ENCODE measurements around the gene LRG1. TPM values are rescaled to one million over a fixed set of nuclear protein-coding genes. Genes with fewer than 3 reads are reported as not detected.

The LRG1 gene
- total and polyA plus RNA-seq, 10 of the 15 experiments (the other 5 are each of a cell fraction or from before 2014, with no cell fraction given) = 0.29 to 4.7 (median 0.58) TPM

DNA sequence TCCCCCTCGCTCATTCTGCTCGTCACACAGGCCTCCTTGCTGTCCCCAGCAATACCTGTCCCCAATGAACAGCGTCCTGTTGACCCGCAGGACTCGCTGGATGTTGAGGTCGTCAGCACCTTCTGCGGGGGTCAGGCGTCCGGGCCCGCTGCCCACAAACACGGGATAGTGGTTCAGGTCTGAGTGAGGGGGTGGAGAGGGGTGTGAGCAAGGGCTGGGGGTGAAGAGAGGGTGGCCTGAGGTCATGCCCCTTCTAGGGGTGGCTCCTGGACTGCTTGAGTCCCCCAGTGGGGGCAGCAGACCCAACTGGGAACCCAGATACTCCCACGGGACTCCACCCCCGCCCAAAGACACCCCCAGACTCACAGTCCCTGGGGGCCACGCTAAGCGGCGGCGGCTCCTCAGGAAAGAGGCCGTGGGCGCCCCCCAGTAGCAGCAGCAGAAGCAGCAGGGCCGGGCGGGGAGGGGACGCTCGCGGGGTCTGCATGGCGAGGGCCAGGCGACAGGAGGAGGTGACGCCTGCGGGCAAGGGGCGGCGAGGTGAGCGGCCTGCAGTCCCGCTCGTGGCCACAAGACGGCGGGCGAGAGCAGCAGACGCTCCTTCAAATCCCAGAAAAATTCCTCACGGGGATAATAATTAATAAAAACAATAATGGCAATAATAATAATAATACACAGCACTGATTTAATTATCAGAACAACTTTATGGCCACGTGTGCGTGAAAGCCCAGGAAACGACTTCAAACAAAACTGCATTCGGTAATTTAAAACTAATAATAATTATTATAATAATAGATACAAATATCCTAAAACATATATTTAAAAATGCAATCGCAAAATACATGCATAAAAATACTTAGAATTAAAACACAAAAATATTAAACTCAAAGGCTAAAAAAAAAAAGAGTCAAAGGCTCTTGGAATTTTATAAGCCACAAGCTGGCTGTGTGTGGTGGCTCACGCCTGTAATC is 18.4 kb upstream of the LRG1 start:
- no peak for TF ChIP-seq NFIC (IDR thresholded peaks at IDR 0.05; ENCODE audit: low read depth, low read length)
- 0 out of 2 replicates have a peak, but pooled peaks have one; percentile 22 for TF ChIP-seq IKZF1 (conservative IDR thresholded peaks at IDR 0.05)
- peak; percentile 58 for TF ChIP-seq SMC3 (IDR thresholded peaks at IDR 0.05; ENCODE audit: borderline replicate concordance, low read length)
- no peak for TF ChIP-seq ZBED1 (IDR thresholded peaks at IDR 0.05; ENCODE audit: borderline replicate concordance)
- TF ChIP-seq NR2C1 (IDR thresholded peaks at IDR 0.05) = no peak
- peak; percentile 53; the same call in 1 of the 2 replicates for TF ChIP-seq YY1 (IDR thresholded peaks at IDR 0.05; ENCODE audit: low read depth, low read length)
- peak; percentile 18 for TF ChIP-seq SP1 (IDR thresholded peaks at IDR 0.05; ENCODE audit: low read depth, low read length)
- TF ChIP-seq RAD21 (IDR thresholded peaks at IDR 0.05; ENCODE audit: insufficient read depth, low read depth, low read length) = peak; percentile 40; the same call in 1 of the 2 replicates
- TF ChIP-seq, protein P1, sequence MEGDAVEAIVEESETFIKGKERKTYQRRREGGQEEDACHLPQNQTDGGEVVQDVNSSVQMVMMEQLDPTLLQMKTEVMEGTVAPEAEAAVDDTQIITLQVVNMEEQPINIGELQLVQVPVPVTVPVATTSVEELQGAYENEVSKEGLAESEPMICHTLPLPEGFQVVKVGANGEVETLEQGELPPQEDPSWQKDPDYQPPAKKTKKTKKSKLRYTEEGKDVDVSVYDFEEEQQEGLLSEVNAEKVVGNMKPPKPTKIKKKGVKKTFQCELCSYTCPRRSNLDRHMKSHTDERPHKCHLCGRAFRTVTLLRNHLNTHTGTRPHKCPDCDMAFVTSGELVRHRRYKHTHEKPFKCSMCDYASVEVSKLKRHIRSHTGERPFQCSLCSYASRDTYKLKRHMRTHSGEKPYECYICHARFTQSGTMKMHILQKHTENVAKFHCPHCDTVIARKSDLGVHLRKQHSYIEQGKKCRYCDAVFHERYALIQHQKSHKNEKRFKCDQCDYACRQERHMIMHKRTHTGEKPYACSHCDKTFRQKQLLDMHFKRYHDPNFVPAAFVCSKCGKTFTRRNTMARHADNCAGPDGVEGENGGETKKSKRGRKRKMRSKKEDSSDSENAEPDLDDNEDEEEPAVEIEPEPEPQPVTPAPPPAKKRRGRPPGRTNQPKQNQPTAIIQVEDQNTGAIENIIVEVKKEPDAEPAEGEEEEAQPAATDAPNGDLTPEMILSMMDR (IDR thresholded peaks at IDR 0.05 in 2 of 3, conservative IDR thresholded peaks at IDR 0.05 in 1 of 3; ENCODE audit: control insufficient read depth in 2 of 3, extremely low read depth in 1 of 3, insufficient read depth in 1 of 3, low read depth in 3 of 3, low read length in 3 of 3) = peak; percentile 77 to 100 (median 91)
- Histone ChIP-seq H4K20me1 (ENCODE audit: control insufficient read depth, insufficient read depth) (no peaks in the 10 kb centered on the region), H3K4me3 (no peak overlapping the region), H3K9me3 (replicated peaks; ENCODE audit: control insufficient read depth, insufficient read depth, low read length) (no peaks in the 10 kb centered on the region), H3K4me2 (ENCODE audit: control insufficient read depth, insufficient read depth) (no peak overlapping the region), H3K27me3 (replicated peaks in 1 of 2; ENCODE audit: control insufficient read depth in 2 of 2, insufficient read depth in 2 of 2, low read length in 1 of 2) (no peaks in the 10 kb centered on the region), H3K36me3 (ENCODE audit: control insufficient read depth in 2 of 2, insufficient read depth in 2 of 2, low read length in 1 of 2) (no peaks in the 10 kb centered on the region), H3K9ac (ENCODE audit: control insufficient read depth, insufficient read depth, low read length) (no peak overlapping the region), H3K4me1 (ENCODE audit: control insufficient read depth, insufficient read depth, low read length) (no peaks in the 10 kb centered on the region), H3K27ac (ENCODE audit: control insufficient read depth, insufficient read depth) (no peak overlapping the region), H2AFZ (ENCODE audit: control insufficient read depth, low read depth, low read length) (no peak overlapping the region), H3K79me2 (ENCODE audit: control insufficient read depth, insufficient read depth, low read length) (no peaks in the 10 kb centered on the region)
- no peak for DNase-seq (ENCODE audit: low read depth, low spot score)
- ChIA-PET RAD21 (ENCODE audit: unreplicated experiment) (no interaction called here), POLR2A (interaction anchor here (0.7 kb wide), 1 partner anchor 469 kb away, joined by 3 read pairs; no protein-coding TSS in a partner anchor), SMC1A (ENCODE audit: uncharacterized antibody, unreplicated experiment) (interaction anchor here (0.6 kb wide), 1 partner anchor 79 kb away, joined by 3 read pairs; no protein-coding TSS in a partner anchor), CTCF (interaction anchor here (0.6 to 3.1 kb wide), 7 partner anchors 10 to 298 kb away, joined by 3 to 15 read pairs (median 3); no protein-coding TSS in a partner anchor)
- in situ Hi-C loops (cut with MboI) = no loop called here
- no TSS peak for BruUV-seq (replicated peaks)
- intact Hi-C loops (cut with micrococcal nuclease; ENCODE audit: unreplicated experiment) = no loop called here
- FAIRE-seq = no peak
- WGBS (ENCODE audit: insufficient coverage, insufficient replicate concordance, low lambda C conversion rate, missing lambda C conversion rate) = 12% methylated on average over 44 of the region's 44 CpGs
- ATAC-seq = peak; percentile 48; the same call in 2 of the 3 replicates
